Activated CD4-positive, alpha-beta memory T cell treated with anti-CD3 and anti-CD28 coated beads, Interleukin-2, amount 10 ng/mL, durations not matched to agents 7 days and 5 days (primary cell): ENCODE measurements around the gene RCBTB1. TPM values are rescaled to one million over a fixed set of nuclear protein-coding genes. Genes with fewer than 3 reads are reported as not detected.

ENCODE experiments used
- CTCF ChIA-PET: fragments of 350-600 bp; sonication (Branson Sonifier 250); formaldehyde crosslinking; loops from one replicate; lab custom pipeline; 2021; ENCODE audit warnings: antibody characterized with exemption, inconsistent platforms; lab: Charles Lee
- POLR2A ChIA-PET: fragments of 350-600 bp; sonication (Branson Sonifier 250); formaldehyde crosslinking; loops from one replicate; lab custom pipeline; 2021; ENCODE audit warnings: antibody characterized with exemption; lab: Charles Lee
- DNase-seq: peaks from one replicate; pipeline ENCODE4 v3.0.0-alpha.2; 2020
- H3K27ac Mint-ChIP-seq: one replicate; pipeline ENCODE4 v1.8.0; 2021; ENCODE audit warnings: mild to moderate bottlenecking, mixed read lengths
- H3K27me3 Mint-ChIP-seq: one replicate; pipeline ENCODE4 v1.8.0; 2021; ENCODE audit warnings: mixed read lengths
- H3K36me3 Mint-ChIP-seq: one replicate; pipeline ENCODE4 v1.8.0; 2021; ENCODE audit warnings: low read depth, mixed read lengths
- H3K4me1 Mint-ChIP-seq: one replicate; pipeline ENCODE4 v1.8.0; 2021; ENCODE audit warnings: mixed read lengths
- H3K4me3 Mint-ChIP-seq: one replicate; pipeline ENCODE4 v1.8.0; 2021; ENCODE audit warnings: mild to moderate bottlenecking, mixed read lengths
- H3K9me3 Mint-ChIP-seq: one replicate; pipeline ENCODE4 v1.8.0; 2021; ENCODE audit warnings: mixed read lengths
- total RNA-seq, 2 experiments: library from RNA; stranded (reverse); gene quantifications; one replicate each; pipeline ENCODE4 v1.2.3, GENCODE V29; 2021

RCBTB1 gene
- total RNA-seq, 2 experiments from 2014 or later = 18.5 to 19.0 TPM

- H3K36me3 Mint-ChIP-seq = peaks cover 41% of the 10 kb centered on the region
- ChIA-PET CTCF (no interaction called here), POLR2A (interaction anchor here (1.4 kb wide), 1 partner anchor 44 kb away, joined by 3 read pairs; no protein-coding TSS in a partner anchor)
- no peaks in the 10 kb centered on the region for H3K9me3 Mint-ChIP-seq
- H3K4me1 Mint-ChIP-seq = peaks cover 5% of the 10 kb centered on the region
- H3K27ac Mint-ChIP-seq = no peak overlapping the region
- no peaks in the 10 kb centered on the region for H3K27me3 Mint-ChIP-seq
- no peak overlapping the region for H3K4me3 Mint-ChIP-seq
- no peak for DNase-seq
Measured at GRCh38 chr13:49488563-49488962, 96.8 kb downstream of the RCBTB1 start.

Other genes starting within 250 kb of the RCBTB1 start
- 1 to 10 TPM; 5.5 TPM for gene CAB39L, start 141.5 kb downstream of the RCBTB1 start, total RNA-seq
- 10 to 100 TPM; 14.8 to 16.0 TPM for gene SETDB2, start 141.3 kb downstream of the RCBTB1 start, total RNA-seq
- 100 to 1,000 TPM; 135 to 144 TPM for gene PHF11, start 89.6 kb downstream of the RCBTB1 start, total RNA-seq
- under 1 TPM; 0.63 to 0.81 TPM for gene ARL11, start 42.9 kb upstream of the RCBTB1 start, total RNA-seq
- gene EBPL, start 105.9 kb upstream of the RCBTB1 start, total RNA-seq = 10 to 100 TPM; 27.5 to 28.1 TPM
- gene KPNA3, start 207.1 kb upstream of the RCBTB1 start, total RNA-seq = 10 to 100 TPM; 34.9 to 36.1 TPM